Omental fat pad (tissue), 4 donors: ENCODE results near the gene CDIP1. TPM values are rescaled to one million over a fixed set of nuclear protein-coding genes. Genes with fewer than 3 reads are reported as not detected.

Experiments
- ATAC-seq: fragments of 150-250 bp; one replicate; pipeline ENCODE4 v1.9.1; 2016; ENCODE audit warnings: mild to moderate bottlenecking, moderate library complexity; ENCODE audit not compliant: low FRiP score
- DNase-seq: peaks from one replicate; pipeline ENCODE4 v3.0.0-alpha.2; 2019; ENCODE audit warnings: low spot score
- total RNA-seq, 4 donors: library from RNA; depleted of rRNA; stranded (reverse); fragments of >200 nt; gene quantifications; one replicate each; pipeline ENCODE4 v1.1.0, GENCODE V29; 2016
- TF ChIP-seq, protein P1 (sequence below), 3 donors: fragments of 450-650 bp; IDR thresholded peaks; one replicate each; pipeline ENCODE4 v1.5.1; 2016 to 2017; ENCODE audit warnings: antibody characterized with exemption in 3 of 3, mild to moderate bottlenecking in 3 of 3, moderate library complexity in 2 of 3

Gene CDIP1
- total RNA-seq, 4 donors from 2014 or later: 12.7 to 18.8 (median 14.2) TPM

DNA sequence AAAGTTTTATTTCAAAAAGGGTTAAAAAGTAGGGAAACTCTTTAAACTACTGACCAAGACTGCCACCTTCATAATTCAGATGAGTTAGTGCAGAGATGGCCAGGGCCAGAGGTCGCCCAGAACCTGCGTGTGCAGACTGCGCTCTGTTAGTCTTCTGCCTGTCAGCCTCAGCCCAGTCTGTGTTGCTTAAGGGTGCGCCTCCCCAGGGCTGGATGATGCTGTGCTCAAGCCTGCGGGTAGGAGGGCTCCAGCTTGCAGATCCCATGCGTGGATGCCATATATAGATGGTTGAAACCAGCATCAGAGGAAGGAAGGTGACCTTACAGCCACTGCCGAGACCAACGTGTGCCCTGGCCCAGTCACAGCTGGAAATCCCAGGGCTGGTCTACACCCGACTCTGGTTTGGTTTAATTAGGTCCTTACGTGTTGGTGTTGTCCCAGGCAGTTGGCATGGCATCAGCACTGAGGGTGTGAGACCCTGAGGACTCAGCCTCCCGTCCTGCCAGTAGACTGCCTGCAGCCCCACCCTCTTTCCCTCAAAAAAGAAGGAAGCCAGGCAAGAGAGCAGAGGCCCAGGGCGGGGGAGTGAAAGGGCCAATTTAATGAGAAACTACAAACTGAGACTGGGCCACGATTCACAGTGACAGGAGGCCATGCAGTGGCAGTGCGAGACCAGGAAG, 27.7 kb downstream of the CDIP1 start:
- DNase-seq: no peak
- TF ChIP-seq, protein P1, sequence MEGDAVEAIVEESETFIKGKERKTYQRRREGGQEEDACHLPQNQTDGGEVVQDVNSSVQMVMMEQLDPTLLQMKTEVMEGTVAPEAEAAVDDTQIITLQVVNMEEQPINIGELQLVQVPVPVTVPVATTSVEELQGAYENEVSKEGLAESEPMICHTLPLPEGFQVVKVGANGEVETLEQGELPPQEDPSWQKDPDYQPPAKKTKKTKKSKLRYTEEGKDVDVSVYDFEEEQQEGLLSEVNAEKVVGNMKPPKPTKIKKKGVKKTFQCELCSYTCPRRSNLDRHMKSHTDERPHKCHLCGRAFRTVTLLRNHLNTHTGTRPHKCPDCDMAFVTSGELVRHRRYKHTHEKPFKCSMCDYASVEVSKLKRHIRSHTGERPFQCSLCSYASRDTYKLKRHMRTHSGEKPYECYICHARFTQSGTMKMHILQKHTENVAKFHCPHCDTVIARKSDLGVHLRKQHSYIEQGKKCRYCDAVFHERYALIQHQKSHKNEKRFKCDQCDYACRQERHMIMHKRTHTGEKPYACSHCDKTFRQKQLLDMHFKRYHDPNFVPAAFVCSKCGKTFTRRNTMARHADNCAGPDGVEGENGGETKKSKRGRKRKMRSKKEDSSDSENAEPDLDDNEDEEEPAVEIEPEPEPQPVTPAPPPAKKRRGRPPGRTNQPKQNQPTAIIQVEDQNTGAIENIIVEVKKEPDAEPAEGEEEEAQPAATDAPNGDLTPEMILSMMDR (IDR thresholded peaks at IDR 0.05): no peak
- ATAC-seq: no peak

DNA sequence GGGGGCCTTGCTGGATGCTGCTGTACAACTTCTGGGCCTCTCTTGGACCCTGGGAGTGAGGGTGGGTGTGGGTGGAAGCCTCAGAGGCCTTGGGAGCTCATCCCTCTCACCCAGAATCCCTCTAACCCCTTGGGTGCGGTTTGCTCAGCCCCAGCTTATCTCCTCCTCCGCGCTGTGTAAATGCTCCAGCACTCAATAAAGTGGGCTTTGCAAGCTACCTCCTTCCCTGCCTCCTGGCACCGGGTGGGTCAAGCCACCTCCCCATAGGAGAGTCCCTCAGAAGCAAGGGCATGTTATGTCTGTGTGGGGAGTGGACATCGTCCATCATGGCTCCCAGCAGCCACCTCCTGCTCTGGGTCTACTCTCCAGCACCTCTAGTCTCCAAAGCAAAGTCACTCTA, 28.4 kb downstream of the CDIP1 start:
- TF ChIP-seq, protein P1 (IDR thresholded peaks at IDR 0.05): no peak

DNA sequence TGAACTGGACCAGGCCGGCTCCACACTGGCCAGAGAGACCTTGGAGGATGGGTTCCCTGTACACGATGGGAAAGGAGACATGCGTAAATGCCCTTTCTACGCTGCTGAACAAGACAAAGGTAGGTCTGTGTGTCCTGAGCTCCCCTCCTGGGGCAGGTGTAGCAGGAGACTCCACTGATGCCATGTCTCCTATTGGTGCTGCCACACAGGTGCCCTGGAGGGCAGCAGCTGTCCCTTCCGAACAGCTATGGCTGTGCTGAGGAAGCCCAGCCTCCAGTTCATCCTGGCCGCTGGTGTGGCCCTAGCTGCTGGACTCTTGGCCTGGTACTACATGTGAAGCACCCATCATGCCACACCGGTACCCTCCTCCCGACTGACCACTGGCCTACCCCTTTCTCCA, 29.2 kb downstream of the CDIP1 start:
- DNase-seq: no peak
- TF ChIP-seq, protein P1 (IDR thresholded peaks at IDR 0.05): no peak
- no peak for ATAC-seq

More for the DNA sequence above, 28.4 kb downstream of the CDIP1 start:
- no peak for ATAC-seq
- no peak for DNase-seq

DNA sequence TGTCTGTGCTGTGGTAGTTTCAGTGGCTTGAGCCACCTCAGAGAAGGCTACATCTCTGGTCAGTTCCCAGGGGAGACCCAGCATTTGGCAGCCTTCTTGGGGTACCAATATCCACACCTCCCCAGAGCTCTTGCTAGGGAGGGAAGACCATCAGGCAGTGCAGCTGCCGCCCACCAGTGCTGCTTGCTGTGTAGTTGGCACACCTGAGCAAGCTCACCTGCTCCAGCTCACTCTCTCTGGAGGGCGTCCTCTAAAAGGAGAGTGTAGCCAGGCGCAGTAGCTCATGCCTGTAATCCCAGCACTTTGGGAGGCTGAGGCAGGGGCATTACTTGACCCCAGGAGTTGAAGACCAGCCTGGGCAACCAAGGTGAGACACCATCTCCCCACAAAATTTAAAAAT, 29.8 kb downstream of the CDIP1 start:
- no peak for DNase-seq

DNA sequence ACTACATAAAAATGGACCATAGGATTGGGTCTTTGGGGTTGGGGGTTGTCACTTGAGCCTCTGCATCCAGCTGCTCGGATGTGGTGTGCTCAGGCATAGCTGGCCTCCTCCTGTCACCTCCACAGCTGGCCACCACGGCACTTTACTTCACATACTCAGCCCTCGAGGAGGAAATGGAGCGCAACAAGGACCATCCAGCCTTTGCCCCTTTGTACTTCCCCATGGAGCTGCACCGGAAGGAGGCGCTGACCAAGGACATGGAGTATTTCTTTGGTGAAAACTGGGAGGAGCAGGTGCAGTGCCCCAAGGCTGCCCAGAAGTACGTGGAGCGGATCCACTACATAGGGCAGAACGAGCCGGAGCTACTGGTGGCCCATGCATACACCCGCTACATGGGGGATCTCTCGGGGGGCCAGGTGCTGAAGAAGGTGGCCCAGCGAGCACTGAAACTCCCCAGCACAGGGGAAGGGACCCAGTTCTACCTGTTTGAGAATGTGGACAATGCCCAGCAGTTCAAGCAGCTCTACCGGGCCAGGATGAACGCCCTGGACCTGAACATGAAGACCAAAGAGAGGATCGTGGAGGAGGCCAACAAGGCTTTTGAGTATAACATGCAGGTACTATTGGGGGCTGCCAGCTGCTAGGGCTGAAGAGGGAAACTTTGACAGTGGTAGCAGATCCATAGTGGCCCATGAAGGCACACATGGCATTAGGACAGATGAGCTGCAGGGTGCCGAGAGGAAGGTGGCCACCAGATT, 30.8 kb downstream of the CDIP1 start:
- ATAC-seq (no peak), DNase-seq (no peak)
- TF ChIP-seq, protein P1 (IDR thresholded peaks at IDR 0.05): no peak

More for the DNA sequence above, 29.8 kb downstream of the CDIP1 start:
- ATAC-seq: no peak
- TF ChIP-seq, protein P1 (IDR thresholded peaks at IDR 0.05): no peak

DNA sequence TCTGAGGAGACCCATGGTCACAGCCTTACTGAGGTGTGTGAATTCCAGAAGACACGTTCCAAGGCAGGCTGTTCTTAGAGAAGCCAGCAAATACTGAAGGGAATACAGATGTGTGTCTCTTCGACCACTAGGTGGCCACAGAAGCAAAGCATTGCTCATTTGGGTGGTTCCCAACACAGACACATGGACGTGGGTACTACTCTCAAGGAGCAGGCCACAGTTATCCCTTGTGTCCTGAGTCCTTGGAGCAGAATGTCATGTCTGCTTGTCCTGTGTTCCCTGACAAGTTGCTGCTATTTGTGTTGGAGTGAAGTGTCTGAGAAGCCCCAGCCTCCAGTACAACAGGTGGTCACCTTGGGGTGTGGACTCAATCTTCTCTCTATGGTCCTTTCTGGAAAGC, 32.1 kb downstream of the CDIP1 start:
- TF ChIP-seq, protein P1 (IDR thresholded peaks at IDR 0.05): peak in 1 of 3 donors; percentile 53
- ATAC-seq (peak; percentile 25), DNase-seq (no peak)
